Renal pelvis (tissue), 12 donors: ENCODE measurements around the gene NANOS2. TPM values are rescaled to one million over a fixed set of nuclear protein-coding genes. Genes with fewer than 3 reads are reported as not detected.

ENCODE experiments used
- DNase-seq: peaks from one replicate; pipeline ENCODE4 v3.0.0-alpha.2; 2013
- long read RNA-seq, 16 experiments: transcript quantifications; one replicate each; lab custom pipeline, GENCODE V29; 2026
- polyA plus RNA-seq, 3 donors: library from polyadenylated mRNA; unstranded; fragments of 120-200 nt; gene quantifications; one replicate each; pipeline ENCODE4 v1.2.1, GENCODE V29; 2013; ENCODE audit not compliant: insufficient read length in 3 of 3

Gene NANOS2
- not detected for polyA plus RNA-seq
- long read RNA-seq, donor 1 = 0 reads
- long read RNA-seq, donor 2 = 0 reads
- long read RNA-seq, donor 3 = 0 reads
- long read RNA-seq, donor 4 = 0 reads
- long read RNA-seq, donor 5 = 0 reads
- long read RNA-seq, donor 6 = 0 reads
- long read RNA-seq, donor 7, partial matches to known transcripts = 0 of 1 reads
- long read RNA-seq, donor 7, other reads (novel, unspliced or antisense) = 0 of 1 reads
- long read RNA-seq, donor 8 = 0 reads
- long read RNA-seq, donor 9 = 0 reads
- long read RNA-seq, donor 10 = 0 reads
- long read RNA-seq, donor 11 = 0 reads
- long read RNA-seq, donor 12 = 0 reads
- long read RNA-seq, donor 13 = 0 reads
- long read RNA-seq, donor 14 = 0 reads
- long read RNA-seq, donor 15 = 0 reads
- long read RNA-seq, donor 16, partial matches to known transcripts = 0 of 1 reads
- long read RNA-seq, donor 16, other reads (novel, unspliced or antisense) = 0 of 1 reads

GRCh38 chr19:45913874-45914830 lies at the start of gene NANOS2:
TSS of gene NANOS2 (minus strand) at chr19:45914778. CDS start at chr19:45914693, 85 bp downstream.
- no peak for DNase-seq

DNA sequence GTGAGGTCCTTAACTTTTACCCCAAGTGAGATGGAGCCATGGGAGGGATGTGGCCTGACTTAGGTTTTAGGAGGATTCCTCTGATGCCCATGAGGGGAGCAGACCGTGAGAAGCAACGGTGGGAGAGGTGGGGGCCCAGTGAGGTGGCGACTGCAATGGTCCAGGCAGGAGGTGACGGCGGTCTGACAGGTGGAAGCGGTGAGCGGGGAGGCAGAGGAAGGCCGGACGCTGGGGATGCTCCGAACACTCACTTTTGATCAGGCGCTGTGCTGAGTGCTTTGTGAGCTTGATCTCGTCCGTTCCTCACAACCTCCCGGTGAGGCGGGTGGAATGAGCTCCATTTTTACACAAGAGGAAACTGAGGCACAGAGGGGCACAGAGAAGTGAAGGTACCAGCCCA lies 47.4 kb upstream of the NANOS2 start:
- DNase-seq = no peak

- DNase-seq = no peak
Observed at GRCh38 chr19:45960595-45961235, 46.1 kb upstream of the NANOS2 start.

DNA sequence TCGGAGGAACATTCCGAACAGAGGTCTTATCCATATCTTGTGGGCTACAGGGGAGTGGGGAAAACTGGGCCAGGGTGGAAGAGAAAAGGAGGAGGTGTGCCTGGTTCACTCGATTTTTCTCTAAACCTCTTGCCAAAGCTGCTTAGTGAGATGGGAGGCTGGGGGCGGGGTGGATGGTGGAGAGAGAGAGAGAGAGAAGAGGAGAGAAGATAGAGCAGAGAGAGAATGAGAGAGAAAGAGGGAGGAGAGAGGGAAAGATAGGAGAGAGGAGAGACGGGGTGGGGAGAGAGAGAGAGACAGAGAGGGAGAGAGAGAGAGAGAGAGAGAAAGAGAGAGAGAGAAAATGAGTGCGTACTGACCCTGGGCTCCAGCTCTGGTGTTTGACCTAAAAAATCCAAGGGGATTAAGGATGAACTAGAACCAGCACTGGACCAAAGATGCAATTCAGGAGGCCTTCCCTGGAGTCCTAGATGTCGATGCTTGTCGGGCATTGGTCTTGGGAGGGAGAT lies 45.0 kb upstream of the NANOS2 start:
- DNase-seq = no peak

DNA sequence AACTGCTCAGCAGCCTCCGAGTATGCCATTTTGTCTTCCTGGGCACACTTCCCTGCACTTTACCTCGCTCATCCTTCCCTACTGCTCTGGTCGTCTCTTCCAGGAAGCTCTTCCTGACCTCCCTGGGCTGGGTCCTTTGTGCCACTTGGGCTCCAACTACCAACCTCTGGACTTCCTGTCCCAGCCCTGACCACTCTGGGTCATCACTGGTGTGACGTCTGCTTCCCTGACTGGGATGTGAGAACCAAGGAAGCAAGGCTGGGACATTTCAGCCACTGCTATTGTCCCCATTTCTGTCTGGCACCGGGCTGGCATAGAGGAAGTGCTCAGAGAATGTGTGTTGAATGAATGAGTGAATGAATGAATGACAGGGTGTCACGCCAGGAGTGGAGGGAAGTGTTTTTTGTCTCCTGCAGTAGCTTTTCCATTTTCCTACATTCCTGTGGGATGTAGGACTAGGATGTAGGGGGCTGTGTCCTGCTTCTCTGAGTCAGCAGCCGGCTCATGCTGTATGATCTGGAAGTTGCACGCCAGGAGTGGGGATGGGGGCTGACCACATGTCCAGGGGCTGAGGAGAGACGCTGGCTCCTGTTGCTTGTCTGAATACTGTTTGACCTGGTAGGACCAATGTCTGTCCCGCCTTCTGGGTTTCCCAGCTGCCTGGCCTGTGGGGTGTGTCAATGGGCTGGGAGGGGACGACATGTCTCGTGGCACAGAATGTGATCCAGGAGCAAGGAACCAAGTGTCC lies 44.4 kb upstream of the NANOS2 start:
- no peak for DNase-seq

DNA sequence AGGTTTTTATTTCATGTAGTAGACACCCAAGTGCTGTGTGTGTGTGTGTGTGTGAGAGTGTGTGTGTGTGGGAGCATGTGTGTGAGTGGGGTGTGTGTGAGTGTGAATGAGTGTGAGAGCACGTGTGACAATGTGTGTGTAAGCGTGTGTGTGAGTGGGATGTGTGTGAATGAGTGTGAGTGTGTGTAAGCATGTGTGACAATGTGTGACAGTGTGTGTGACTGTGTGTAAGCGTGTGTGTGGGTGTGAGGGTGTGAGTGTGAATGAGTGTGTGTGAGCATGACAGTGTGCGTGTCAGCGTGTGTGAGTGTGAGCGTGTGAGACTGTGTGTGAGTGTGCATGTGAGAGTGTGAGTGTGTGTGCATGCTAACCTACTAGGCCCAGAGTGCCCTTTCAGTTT lies 43.7 kb upstream of the NANOS2 start:
- no peak for DNase-seq

DNA sequence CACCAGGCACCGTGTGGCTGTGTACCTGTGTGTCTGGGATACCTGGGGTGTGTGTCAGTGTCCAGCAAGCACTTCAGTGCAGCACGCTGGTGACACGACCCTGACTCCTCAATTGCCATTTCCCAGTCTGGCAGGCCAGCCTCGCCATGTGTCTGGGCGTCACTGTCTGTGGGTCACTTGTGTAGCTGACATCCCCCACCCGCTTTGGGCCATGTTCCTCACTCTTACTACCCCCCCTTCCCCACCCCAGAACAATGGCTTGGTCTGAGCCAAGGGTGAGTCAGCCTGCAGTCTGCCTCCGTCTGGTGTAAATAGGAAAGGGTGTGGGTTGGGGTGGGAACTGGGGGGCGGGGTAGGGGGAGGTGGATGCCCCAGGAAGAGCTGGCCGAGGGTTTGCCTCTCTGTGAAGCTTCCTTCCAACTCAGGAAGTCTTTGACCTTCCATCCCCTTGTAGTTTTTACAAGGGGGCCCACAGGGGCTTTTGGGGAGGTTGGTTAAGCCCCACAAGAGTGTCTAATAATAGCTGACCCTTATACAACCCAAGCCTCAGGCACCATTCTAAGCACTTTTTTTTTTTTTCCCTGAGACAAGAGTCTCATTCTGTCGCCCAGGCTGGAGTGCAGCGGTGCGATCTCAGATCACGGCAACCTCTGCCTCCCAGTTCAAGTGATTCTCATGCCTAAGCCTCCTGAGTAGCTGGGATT lies 41.5 kb upstream of the NANOS2 start:
- DNase-seq = no peak

DNA sequence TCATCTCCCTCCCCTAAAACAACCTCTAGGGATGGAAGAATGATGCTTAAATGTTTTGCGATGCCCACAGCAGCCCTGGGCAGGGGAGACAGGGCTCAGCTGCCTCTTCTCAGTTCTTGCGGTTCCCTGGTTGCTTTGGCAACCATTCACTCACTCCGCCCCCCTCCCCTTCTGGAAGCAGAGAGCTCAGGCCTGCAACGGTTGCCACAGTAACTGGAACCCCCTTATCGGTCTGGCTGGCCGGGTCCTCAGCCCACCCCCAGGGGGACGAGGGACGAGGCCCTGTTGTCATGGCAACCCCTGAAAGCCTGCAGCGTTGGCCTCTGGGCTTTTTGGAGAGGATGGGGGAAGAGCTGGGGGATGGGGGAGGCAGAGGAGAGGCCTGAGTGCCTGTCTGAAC lies 39.6 kb upstream of the NANOS2 start:
- DNase-seq = no peak

DNA sequence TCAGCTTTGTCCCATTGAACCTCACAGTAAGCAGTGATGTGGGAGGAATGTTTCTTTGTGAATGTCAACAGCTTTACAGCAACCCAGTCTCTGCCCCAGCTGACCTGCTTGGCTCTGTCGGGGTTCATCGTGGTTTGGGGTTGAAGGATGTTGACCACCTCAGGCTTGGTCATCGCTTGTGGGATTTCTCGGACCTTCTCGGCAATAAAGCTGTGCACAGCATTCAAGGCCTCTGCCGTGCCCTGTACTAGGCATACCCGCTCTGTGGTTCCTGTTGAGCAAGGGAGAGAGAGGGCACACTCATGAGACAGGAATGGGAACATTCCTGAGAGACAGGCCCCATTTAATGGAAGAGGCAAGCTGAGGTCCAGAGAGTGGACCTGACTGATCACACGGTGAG lies 39.1 kb upstream of the NANOS2 start:
- DNase-seq = no peak

DNA sequence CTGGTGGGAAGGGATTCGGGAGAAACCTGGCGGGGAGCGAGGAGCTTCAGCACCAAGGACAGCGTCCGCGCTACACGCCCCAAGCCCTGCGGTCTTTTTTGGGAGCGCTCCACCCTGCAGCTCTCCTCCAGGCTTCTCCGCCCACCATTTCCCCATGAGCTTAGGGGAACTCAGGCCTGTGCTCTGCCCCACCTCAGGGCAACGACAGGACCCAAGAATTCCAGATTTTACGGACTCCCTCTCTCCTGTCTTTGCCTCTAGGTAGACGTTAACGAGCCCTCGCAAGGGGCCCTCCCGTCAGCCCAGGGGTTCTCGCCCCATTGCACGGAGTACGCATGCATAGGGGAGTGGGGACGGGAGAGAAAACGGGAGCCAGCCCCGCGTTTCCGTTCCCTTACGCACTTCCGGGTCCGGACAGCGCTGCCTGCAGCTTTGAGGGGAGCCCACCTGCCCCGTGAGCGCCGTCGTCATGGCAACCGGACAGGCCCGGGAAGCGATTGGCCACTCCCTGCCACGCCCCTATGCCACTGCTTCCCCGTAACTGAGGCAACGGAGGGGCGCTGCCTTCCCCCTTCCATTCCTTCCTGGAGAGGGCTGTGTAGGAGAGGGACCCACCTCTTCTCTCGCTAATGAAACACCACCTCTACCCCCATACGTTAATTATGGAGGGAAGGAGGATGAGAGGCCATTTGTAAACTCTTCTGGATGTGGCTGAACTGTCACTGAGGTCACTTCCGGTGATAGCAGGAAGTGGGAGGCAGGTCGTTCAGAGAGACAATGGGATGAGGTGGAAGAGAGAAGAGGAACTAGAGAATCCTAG lies 38.3 kb upstream of the NANOS2 start:
- DNase-seq = peak; percentile 69

GRCh38 chr19:45952341-45952685 lies 37.7 kb upstream of the NANOS2 start:
- DNase-seq = no peak

DNA sequence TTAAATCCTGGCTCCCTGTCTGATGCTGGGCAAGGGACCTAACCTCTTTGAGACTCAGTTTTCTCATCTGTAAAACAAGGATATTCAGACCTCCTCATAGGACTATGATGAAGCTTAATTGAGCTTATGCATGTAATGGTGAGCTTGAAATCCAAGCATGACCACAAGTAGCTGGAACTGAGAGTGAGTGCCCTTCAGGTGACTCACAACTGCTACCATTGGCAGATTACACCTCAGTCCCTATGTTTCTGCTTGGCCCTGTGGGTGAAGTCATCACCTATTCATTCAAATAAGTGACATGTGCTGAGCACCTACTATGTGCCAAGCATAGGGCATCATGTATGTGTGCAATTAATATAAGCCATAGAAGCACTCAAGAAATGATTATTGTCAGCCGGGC lies 33.3 kb upstream of the NANOS2 start:
- DNase-seq = no peak

DNA sequence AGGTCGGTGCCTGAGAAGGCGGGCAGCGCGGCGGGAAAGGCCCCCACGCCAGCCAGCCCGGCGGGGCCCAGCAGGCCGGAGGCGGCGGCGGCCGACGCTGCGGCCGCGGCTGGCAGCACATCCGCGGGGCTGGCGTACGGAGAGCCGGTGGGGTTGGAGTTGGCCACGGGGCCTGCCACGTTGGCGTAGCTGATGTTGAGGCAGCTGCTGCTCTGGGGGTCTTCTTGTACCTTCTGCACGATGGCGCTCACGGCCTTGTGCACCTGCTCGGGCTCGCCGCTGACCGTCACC lies 25.9 kb upstream of the NANOS2 start:
- no peak for DNase-seq

DNA sequence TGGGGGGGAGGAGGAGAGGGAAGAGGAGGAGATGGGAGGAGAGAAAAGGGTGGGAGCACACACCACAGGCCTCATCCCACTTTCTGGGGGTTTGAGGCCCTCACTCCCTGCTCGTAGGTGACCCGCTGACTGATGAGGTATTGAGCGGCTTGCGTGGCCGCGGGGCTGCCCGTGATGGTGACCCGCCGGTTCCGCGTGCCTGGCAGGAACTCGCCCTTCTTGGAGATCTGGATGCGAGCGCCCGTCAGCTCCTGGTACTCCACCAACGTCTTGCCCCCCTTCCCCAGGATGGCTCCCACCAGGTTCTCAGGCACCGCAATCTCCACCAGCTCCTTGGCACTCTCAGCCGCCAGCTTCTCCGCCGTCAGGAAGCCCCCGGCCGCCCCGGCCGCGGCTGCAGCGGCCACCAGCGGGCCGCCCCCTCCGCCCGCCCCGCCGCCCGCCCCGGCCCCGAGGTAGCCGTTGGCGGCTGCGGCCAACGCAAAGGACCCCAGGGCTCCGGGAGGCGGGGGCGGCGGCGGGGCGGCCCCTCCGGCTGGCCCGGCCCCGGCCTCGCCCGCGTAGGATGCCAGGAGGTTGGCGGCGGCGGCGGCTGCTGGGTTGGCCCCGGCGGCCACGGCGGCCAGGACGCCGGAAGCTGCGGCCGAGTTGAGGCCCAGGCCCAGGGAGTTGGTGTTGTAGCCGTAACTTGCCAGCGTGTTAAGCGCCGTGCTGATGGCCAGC lies 25.4 kb upstream of the NANOS2 start:
- DNase-seq = no peak

- DNase-seq = no peak
Observed at GRCh38 chr19:45938733-45939319, 24.2 kb upstream of the NANOS2 start.

GRCh38 chr19:45935267-45935666 lies 20.7 kb upstream of the NANOS2 start:
- no peak for DNase-seq

- no peak for DNase-seq
Observed at GRCh38 chr19:45934551-45935230, 20.1 kb upstream of the NANOS2 start.

DNA sequence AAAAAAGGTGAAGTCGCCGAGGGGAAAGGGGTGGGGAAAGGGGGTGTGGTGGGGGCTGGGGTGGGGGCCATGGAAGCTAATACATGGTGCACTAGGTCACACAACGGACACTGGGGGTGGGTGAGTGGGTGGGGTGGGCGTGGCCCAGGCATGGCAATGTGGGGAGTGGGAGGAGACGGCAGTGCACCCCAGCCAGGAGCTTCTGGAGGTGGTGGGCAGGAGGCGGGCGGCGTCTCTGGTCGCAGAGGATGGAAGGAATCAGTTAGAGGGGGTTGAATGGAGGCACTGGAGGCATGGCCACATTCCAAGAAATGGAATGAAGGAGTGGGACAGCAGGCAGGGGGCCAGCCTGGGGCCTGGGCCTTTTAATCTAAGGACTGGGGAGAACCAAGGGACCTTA lies 19.2 kb upstream of the NANOS2 start:
- no peak for DNase-seq
